BLaER1 treated with 17β-estradiol and CSF1 and Interleukin-3, amounts not matched to agents 10 nM and 100 nM (cell line): ENCODE measurements around the gene CLDN6.

Source experiments
- H3K27ac ChIP-seq, 11 experiments: shearing (Covaris generic); formaldehyde crosslinking; 2 replicates each; pipeline ENCODE4 v1.8.1; 2022
- H3K27me3 ChIP-seq, 11 experiments: shearing (Covaris generic); formaldehyde crosslinking; 2 replicates each; pipeline ENCODE4 v1.8.1; 2022
- H3K36me3 ChIP-seq, 11 experiments: shearing (Covaris generic); formaldehyde crosslinking; 2 replicates each; pipeline ENCODE4 v1.8.1; 2022
- H3K4me1 ChIP-seq, 10 experiments: shearing (Covaris generic); formaldehyde crosslinking; 2 replicates each; pipeline ENCODE4 v1.8.1; 2022
- H3K4me2 ChIP-seq, 11 experiments: shearing (Covaris generic); formaldehyde crosslinking; 2 replicates each; pipeline ENCODE4 v1.8.1; 2022
- H3K4me3 ChIP-seq, 10 experiments: shearing (Covaris generic); formaldehyde crosslinking; 2 replicates each; pipeline ENCODE4 v1.8.1; 2022
- H3K9ac ChIP-seq, 11 experiments: shearing (Covaris generic); formaldehyde crosslinking; 2 replicates each; pipeline ENCODE4 v1.8.1; 2022
- H3K9me3 ChIP-seq, 11 experiments: shearing (Covaris generic); formaldehyde crosslinking; replicated peaks in 1 of 11; 2 replicates each; pipeline ENCODE4 v1.8.1; 2022
- H4K20me1 ChIP-seq, 11 experiments: shearing (Covaris generic); formaldehyde crosslinking; 2 replicates each; pipeline ENCODE4 v1.8.1; 2022
- Cebpa-rat ChIP-seq, 11 experiments: shearing (Covaris generic); IDR thresholded peaks; 2 replicates each; pipeline ENCODE4 v1.8.1; 2022

Gene CLDN6

DNA sequence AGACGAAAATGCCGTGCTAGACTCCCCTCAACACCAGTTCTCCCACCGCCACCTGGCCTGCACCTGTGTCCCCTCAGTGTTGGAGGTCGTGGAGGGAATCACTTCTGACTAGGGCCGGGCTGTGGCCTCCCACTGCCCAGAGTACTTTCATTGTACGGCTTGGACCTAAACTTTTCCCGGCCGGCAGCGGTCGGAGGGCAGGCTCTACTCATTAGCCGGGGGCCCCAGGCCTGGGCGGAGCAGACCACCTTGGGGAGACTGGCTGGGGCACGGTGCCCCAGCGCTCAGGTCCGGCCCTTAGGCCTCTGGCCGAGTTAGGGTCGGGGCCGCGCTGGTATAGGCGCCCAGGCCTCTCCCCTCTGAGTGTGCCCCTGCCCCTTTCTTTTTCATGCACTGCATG, 639 bp downstream of the CLDN6 start:
- Histone ChIP-seq H3K27ac (no peak overlapping the region), H3K4me3 (no peak overlapping the region), H3K9me3 (no peaks in the 10 kb centered on the region), H3K4me2 (no peak overlapping the region), H3K9ac (no peak overlapping the region), H3K36me3 (no peaks in the 10 kb centered on the region), H3K4me1 (peaks cover 21 to 47% (median 44%) of the 10 kb centered on the region in 10 experiments), H4K20me1 (peaks cover 0 to 34% (median 20%) of the 10 kb centered on the region in 11 experiments; a peak in 19 of 22 replicates), H3K27me3 (peaks cover 26 to 72% (median 62%) of the 10 kb centered on the region in 11 experiments)
- TF ChIP-seq Cebpa-rat (IDR thresholded peaks at IDR 0.05): no peak

DNA sequence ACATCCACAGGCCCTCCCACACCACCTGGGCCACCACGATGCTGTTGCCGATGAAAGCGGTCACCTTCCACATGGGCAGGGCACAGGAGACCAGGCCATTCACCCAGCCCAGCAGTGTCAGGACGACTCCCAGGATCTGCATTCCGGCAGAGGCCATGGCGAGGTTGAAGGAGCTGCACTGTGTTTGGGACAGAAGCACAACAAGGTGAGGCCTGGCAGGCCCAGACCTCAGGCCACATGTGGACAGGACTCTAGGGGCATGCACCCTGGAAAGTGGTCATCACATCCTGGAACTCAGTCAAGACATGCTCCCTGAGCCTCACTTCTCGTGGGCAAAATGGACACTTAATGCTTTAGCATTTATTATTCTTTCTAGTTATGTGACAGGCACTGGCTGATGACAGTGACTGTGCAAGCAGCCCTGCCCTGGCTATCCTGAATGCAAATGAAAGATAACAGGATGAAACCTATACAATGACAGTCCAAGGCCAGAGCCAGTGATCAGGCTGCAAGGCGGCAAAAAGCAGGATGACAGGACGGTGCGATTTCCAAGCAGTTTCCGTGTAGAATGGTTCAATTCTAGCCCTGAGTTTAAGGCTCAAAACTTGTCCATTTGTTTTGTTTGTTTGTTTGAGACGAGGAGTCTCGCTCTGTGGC, 2.0 kb downstream of the CLDN6 start:
- Histone ChIP-seq H3K4me3 (no peak overlapping the region), H4K20me1 (peaks cover 0 to 21% (median 7%) of the 10 kb centered on the region in 11 experiments; a peak in 14 of 22 replicates), H3K9ac (no peak overlapping the region), H3K9me3 (no peaks in the 10 kb centered on the region), H3K4me1 (peaks cover 9 to 41% (median 35%) of the 10 kb centered on the region in 10 experiments), H3K4me2 (no peak overlapping the region), H3K27ac (no peak overlapping the region), H3K27me3 (peaks cover 40 to 82% (median 67%) of the 10 kb centered on the region in 11 experiments), H3K36me3 (no peaks in the 10 kb centered on the region)
- TF ChIP-seq Cebpa-rat (IDR thresholded peaks at IDR 0.05): no peak

- no peaks in the 10 kb centered on the region for H3K36me3 ChIP-seq
- H3K4me1 ChIP-seq: peaks cover 8 to 32% (median 27%) of the 10 kb centered on the region in 10 experiments
- peaks cover 45 to 83% (median 64%) of the 10 kb centered on the region in 11 experiments for H3K27me3 ChIP-seq
- TF ChIP-seq Cebpa-rat (IDR thresholded peaks at IDR 0.05): no peak
- no peak overlapping the region for H3K9ac ChIP-seq
- H3K27ac ChIP-seq: no peak overlapping the region
- no peak overlapping the region for H3K4me3 ChIP-seq
- no peak overlapping the region for H3K4me2 ChIP-seq
- H3K9me3 ChIP-seq: no peaks in the 10 kb centered on the region
- peaks cover 0 to 15% (median 0%) of the 10 kb centered on the region in 11 experiments; a peak in 5 of 22 replicates for H4K20me1 ChIP-seq
Measured at GRCh38 chr16:3014971-3015370, 3.0 kb downstream of the CLDN6 start.

DNA sequence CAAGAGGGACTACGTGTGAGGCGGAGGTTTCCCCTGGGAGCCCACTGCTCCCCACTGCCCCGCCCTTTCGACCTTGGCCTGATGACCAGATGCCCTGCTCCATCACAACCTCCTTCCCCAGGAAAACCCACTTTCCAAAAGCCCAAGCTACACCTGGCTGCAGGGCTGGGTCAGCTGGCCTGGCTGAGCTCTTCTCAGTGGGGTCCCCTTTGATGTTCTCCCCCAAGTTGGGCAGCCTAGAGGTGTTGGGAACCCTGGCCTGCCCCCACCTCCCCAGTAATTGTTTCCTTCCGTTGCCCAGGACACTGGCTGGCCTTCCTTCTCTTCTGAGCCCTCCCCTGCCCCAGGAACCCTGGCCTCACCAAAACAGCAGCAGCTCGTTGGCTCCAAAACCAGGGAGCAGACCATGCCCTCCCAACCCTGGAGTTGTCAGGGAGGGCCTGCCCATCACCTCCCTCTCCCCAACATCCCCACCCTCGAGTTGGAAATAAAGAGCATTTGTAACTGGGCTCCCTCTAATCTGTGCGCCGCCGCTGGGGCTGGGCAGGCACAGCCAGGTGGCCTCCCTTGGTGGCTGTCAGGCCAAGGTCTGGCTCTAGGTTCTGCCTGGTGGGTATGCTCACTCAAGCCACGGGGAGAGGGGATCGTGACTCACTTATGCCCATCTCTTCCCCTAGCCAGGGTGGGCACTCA, 3.8 kb downstream of the CLDN6 start:
- Histone ChIP-seq H3K9me3 (no peaks in the 10 kb centered on the region), H3K36me3 (no peaks in the 10 kb centered on the region), H3K4me2 (no peak overlapping the region), H3K4me3 (no peak overlapping the region), H3K4me1 (peaks cover 6 to 28% (median 20%) of the 10 kb centered on the region in 10 experiments), H3K9ac (no peak overlapping the region), H4K20me1 (peaks cover 0 to 15% (median 0%) of the 10 kb centered on the region in 11 experiments; a peak in 5 of 22 replicates), H3K27ac (no peak overlapping the region), H3K27me3 (peaks cover 45 to 90% (median 66%) of the 10 kb centered on the region in 11 experiments)
- no peak for TF ChIP-seq Cebpa-rat (IDR thresholded peaks at IDR 0.05)

- no peaks in the 10 kb centered on the region for H3K9me3 ChIP-seq
- 0 out of 22 replicates have a peak overlapping the region, but pooled peaks of 1 of the 11 experiments have one; percentile 46 for H3K4me2 ChIP-seq
- H3K27me3 ChIP-seq: peaks cover 45 to 88% (median 63%) of the 10 kb centered on the region in 11 experiments
- TF ChIP-seq Cebpa-rat (IDR thresholded peaks at IDR 0.05): no peak
- H3K4me1 ChIP-seq: peaks cover 12 to 34% (median 25%) of the 10 kb centered on the region in 10 experiments
- no peaks in the 10 kb centered on the region for H3K36me3 ChIP-seq
- no peak overlapping the region for H3K4me3 ChIP-seq
- peaks cover 0 to 15% (median 0%) of the 10 kb centered on the region in 11 experiments; a peak in 5 of 22 replicates for H4K20me1 ChIP-seq
- no peak overlapping the region for H3K27ac ChIP-seq
- H3K9ac ChIP-seq: no peak overlapping the region
Measured at GRCh38 chr16:3013491-3013951, 4.5 kb downstream of the CLDN6 start.

DNA sequence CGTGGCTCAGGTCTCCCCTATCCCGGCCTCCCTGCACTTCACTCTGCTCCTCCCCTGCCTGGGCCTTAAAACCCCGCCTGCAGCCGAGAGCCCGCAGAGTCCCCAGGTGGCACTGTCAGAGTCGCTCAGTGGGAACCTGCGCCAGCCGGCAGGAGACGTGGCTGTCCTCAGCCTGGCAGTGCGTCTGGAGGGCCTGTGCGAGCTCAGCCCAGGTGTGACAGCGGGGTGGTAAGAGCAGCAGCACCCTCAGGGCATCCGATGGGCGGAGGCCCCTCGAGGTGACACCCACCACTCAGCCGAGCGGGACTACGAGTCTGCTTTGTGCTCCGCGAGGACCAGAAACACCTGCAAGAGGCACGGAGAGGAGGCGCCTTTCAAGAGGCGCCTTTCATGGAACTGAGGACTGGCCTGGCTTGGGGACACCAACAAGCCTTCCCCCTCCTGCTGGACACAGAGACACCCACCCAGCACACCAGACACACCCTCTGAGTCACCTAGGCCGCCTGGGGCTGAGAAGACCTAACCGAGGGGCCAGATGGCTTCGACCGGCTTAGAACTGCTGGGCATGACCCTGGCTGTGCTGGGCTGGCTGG, 5.1 kb downstream of the CLDN6 start, which contains the start of gene CLDN9:
TSS of gene CLDN9 (plus strand) at position 96 of the 593 bp plus-strand sequence. CDS start at position 536, 440 bp downstream.
- Histone ChIP-seq H3K27me3 (peaks cover 41 to 84% (median 63%) of the 10 kb centered on the region in 11 experiments), H3K4me1 (peaks cover 15 to 36% (median 28%) of the 10 kb centered on the region in 10 experiments), H4K20me1 (peaks cover 0 to 15% (median 0%) of the 10 kb centered on the region in 11 experiments; a peak in 5 of 22 replicates), H3K9ac (no peak within 1 kb of the TSS; a peak in 2 of 22 replicates), H3K4me3 (no peak within 1 kb of the TSS), H3K36me3 (no peaks in the 10 kb centered on the region), H3K4me2 (peak within 1 kb of the TSS in 10 of 11 experiments; percentile 0 to 66 (median 50); a peak in 17 of 22 replicates), H3K27ac (no peak within 1 kb of the TSS), H3K9me3 (no peaks in the 10 kb centered on the region)
- TF ChIP-seq Cebpa-rat (IDR thresholded peaks at IDR 0.05): no peak

GRCh38 chr16:3012246-3012645, 5.7 kb downstream of the CLDN6 start:
- TF ChIP-seq Cebpa-rat (IDR thresholded peaks at IDR 0.05): no peak
- peaks cover 21 to 41% (median 33%) of the 10 kb centered on the region in 10 experiments for H3K4me1 ChIP-seq
- peak overlapping the region in 10 of 11 experiments; percentile 0 to 66 (median 50); a peak in 16 of 22 replicates for H3K4me2 ChIP-seq
- H3K36me3 ChIP-seq: no peaks in the 10 kb centered on the region
- peaks cover 41 to 86% (median 69%) of the 10 kb centered on the region in 11 experiments for H3K27me3 ChIP-seq
- H3K27ac ChIP-seq: no peak overlapping the region
- peaks cover 0 to 15% (median 0%) of the 10 kb centered on the region in 11 experiments; a peak in 5 of 22 replicates for H4K20me1 ChIP-seq
- no peak overlapping the region for H3K4me3 ChIP-seq
- no peak overlapping the region; a peak in 1 of 22 replicates for H3K9ac ChIP-seq
- H3K9me3 ChIP-seq: no peaks in the 10 kb centered on the region

DNA sequence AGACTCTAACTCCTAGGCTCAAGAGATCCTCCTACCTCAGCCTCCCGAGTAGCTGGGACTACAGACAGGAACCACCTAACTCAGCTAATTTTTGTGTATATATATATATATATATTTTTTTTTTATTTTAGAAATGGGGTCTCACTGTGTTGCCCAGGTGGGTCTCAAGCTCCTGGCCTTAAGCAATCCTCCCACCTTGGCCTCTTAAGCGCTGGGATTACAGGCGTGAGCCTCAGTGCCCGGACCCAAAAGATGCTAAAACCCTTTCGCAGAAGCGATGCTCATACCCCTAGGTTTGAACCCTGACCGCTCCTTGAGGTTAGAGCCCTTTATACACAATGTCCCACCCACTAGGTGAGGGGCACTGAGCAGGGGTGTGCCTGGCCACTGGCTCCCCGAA, 7.5 kb downstream of the CLDN6 start:
- peaks cover 37 to 57% (median 47%) of the 10 kb centered on the region in 10 experiments for H3K4me1 ChIP-seq
- H3K36me3 ChIP-seq: no peaks in the 10 kb centered on the region
- peaks cover 0 to 15% (median 0%) of the 10 kb centered on the region in 11 experiments; a peak in 5 of 22 replicates for H4K20me1 ChIP-seq
- no peak overlapping the region for H3K27ac ChIP-seq
- H3K9ac ChIP-seq: no peak overlapping the region
- TF ChIP-seq Cebpa-rat (IDR thresholded peaks at IDR 0.05): no peak
- H3K4me2 ChIP-seq: no peak overlapping the region
- H3K4me3 ChIP-seq: no peak overlapping the region
- no peaks in the 10 kb centered on the region for H3K9me3 ChIP-seq
- peaks cover 56 to 99% (median 84%) of the 10 kb centered on the region in 11 experiments for H3K27me3 ChIP-seq
